AG08396 (cell line): ENCODE data around the gene FYN.
"Not testable (repeated sequence)": the region's sequence is repeated elsewhere in the genome, so short reads cannot be mapped to it uniquely, and the experiment has no call there.

Experiments used
- DNase-seq: peaks from one replicate; pipeline ENCODE4 v3.0.0; 2012; ENCODE audit warnings: low spot score, mixed read lengths

Gene FYN

DNA sequence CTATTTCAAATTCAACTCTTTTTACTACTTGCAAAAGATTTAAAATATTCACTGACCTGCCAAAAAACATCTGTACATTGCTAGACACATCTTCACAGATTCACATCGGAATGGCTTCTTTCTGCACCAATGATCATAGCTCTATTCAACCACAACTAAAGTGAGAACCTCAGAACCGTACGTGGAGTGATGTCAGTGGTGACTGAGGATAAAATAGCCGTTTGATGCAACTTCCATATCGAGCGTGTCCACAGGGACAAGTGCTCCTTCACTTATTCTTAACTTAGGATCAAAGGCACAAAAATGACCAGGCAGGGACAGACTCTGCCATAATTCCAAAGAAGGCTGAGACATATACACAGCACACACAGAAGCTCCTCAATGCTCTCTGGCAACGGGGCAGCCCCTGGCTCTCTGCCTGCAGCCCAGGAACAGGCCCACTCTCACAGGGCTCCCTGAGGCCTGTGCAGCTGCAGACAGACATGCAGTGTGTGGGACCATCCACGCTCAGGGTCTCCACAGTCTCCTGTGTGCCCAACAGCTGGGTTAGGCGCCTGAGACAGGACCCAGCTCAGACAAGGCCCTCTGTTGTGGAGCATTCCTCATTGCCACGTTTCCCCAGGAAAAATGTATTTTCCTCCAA, 22.8 kb downstream of the FYN start:
- DNase-seq: no peak

DNA sequence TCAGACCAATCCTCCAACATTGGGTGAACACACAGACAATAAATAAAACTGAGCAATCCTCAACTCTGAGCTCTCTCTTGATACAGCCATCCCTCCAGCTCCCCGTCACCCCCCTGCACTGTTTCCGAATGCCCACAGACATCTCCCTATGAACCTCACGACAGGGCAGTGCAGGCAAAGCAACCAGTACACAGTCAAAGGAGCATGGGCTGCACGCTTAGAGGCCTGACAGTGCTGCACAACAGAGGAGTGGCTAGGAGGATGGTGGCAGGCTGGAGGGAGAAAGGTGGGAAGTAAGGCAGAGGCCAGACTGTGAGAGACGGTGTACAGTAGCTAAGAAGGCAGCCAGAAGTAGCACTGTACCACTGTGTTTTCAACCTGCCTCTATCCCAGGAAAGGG, 24.0 kb downstream of the FYN start:
- DNase-seq: no peak

DNA sequence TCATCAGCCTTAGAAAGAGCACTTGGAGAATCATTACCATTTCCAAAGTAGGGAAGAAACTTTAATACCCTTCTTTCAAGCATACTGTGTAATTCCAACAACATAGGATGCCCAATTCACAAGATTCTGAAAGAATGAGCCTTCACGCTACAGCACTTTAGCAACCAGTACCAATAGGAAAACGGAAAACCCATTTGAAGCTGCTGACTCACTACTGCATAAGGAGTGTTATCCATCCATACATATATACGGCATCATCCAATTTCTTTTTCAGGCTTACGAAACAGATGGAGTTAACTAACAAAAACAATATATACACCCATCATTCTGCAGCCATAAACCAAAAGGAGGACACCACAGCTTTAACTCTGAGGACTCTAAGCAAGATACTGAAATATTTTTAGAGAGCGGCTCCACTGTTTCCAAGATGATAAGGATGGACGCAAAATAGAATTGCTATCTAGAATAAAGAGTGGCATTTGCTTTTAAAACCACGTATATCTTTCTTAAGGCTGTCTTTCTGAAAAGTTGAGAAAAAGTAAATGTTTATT, 24.9 kb downstream of the FYN start:
- DNase-seq: no peak

DNA sequence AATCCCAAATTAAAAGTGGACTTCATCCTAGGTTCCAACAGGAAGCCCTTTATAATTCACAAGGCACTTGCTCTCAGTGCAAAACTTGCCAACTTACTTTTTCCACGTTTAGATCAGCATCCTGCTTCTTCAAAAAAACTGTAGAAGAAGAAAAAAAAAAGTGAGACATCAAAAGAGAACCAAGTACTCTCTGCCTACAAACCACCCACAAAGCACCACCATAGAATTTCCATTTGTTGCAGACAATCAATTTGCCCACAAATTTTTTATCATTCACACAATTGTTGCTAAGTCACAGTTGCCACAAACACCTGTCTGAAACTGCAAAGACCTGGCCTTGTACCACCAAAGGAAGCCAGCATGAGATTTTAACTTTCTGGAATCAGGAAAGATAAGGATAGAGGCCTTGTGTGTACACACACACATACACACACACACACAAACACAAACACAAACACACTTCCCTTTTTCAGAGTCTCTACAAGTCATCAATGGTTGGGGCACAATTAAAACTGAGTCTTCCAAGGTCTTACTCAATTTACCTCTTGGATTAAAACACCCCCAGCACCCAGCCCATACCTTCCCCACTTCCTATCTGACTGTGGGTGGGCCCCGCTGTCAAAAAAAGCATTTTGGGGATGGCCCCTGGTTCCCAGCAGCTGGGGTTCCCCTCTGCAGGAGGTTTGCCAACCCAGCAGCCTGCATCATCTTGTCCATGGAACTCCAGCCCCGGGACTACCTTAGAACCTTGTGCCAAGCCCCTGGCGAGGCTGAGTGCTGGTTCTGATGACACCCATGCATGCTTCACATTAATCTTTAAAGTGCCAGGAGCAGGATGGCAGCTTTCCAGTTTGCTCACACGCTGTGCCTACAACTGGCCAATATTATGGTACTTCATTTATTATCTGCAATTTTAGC, 26.5 kb downstream of the FYN start:
- no peak for DNase-seq

DNA sequence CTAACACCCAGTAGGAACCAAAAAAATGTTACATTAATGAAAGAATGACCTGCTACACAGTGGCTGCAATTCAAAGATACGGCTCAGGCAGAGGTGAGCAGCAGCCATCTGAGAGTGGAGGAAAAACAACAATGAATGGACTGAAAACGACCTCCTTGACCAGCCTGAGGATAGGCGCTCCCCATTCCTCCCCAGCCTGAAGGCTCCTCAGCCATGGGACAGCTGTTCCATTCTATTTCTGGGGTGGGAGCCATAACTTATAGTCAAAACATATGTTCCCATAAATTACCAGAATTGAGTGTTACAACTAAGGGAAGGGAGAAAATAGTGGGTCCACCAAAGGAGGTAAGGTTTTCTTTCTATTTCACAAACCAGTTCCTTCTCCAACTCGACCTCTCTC, 27.2 kb downstream of the FYN start:
- DNase-seq: no peak

DNA sequence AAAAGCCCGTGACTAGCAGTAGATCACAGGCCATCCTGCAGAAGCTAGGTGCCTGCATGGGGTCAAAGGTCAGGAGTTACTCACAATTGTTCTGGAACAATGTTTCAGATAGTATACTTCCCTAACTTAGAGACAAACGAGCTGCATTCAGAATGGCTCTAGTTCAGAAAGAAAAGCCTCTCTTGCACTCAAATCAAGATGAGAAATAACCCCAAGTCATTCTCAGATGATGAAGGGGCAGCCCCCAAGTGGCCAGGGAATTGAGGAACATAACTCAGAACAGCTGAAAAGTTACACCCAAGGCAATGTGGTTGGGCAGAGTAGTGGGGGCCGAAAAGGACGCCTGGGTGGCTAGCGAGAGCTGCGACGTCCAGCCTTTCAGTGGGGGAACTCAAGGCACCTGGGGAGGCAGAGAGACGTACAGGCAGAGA, 27.8 kb downstream of the FYN start:
- no peak for DNase-seq

DNA sequence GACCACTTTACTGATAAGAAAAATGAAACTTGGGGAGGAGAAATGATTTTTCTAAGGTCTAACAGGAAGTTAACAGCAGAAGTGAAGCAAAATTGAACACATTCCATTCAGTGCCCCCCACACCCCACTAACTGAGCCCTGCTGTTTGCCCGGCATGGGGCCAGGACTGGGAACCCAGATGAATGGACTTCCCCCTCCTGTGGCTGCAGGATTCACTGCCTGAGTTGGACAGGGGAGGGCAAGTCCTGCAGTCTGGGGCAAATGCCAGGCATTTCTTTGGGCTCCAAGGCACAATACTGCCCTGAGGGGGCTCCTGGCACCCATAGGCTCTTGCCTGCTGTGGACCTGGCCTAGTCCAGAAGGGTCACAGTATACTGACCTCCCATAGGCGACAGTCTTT, 28.3 kb downstream of the FYN start:
- DNase-seq: no peak

DNA sequence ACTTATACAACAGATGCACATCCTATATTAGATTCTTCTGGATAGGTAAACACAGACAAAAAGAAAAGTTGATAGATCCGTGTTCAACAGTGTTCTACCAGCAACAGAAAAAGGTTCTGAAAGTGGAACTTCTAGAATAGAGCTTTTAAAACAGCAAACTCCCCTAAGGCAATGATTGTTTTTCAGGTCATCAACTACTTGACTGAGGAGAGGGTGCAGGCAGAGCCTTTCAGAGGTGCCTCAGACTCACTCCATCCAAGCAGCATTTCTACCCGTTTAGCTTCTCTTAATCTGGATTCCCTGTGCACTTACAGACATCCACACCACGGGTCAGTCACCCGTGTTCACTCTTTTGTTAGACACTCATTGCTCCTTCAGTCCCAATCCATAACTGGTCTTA, 28.9 kb downstream of the FYN start:
- no peak for DNase-seq

DNA sequence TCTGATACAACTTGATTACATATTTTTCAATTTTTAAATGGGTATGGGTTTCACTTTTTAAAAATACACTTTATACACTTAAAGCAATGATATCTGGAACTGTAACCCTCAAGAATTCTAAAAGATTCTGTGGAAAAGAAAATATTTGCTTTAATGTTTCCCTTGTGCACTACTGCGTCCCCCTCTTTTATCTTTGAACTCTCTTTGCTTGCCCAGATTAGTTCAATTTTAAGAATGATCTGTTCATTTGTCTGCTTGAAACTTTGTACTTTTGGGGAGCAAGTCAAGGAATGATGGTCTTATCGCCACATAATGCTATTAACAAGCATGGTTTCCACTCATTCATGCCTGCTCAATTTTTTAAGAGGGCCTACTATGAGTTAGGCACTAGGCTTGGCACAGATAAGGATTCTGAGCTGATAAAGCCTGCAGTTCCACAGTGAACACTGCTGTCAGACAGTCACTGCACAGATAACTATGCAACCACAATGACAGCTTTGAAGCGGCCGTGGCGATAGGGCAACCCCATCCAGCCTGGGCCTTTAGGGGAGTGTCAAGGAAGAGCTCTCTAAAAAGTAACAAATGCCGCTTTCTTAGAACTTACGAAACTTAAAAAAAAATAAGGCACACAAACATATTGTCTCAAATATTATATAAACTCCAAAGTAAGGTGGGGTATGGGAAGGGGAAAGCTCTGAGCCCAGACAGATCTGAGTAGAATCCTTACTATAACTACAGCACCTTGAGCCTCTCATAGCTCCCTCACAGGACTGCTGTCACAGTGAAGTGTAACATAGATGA, 29.7 kb downstream of the FYN start:
- no peak for DNase-seq

DNA sequence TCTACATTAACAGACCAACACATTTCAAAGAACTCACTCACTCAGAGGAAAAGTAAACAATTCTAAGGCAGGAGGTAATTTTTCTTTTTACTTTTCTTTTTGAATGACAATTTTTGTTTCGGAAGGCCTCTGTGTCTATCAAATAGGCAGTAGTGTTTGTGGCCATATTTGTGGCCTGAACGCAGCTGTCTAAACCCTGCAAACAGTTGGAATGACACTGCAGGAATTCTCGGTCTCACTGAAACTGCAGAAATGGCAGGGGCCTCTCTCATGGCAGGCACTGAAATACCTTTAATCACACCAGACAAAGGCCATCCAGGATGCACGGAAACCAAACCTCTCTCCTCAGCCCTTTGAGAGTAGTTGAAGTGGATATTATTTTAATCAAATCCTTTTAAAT, 30.4 kb downstream of the FYN start:
- DNase-seq: peak; percentile 27

DNA sequence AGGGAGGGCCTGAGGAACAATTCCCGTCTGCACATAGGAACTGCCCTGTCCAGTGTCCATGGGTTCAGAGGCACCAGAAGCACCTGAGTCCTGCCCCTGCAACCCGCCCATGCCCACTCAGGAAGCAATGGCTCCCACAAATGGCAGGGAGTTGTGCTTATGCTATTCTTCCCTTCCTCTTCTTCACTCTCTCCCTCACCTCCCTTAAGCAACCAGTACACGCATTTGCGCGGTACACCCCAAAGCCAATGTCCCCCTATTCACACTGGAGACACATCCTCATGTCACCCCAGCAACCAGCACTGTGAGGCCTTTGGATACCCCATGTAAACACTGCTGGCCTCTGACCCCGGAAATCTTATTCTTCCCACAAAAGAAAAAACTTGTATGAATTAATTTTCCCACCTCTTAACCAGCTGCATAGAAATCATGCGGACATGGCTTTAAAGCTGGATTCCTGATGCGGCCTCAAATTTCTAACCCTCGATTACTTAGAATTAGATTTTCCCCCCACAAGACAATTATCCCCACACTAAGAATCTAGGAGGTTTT, 30.9 kb downstream of the FYN start:
- DNase-seq: no peak

DNA sequence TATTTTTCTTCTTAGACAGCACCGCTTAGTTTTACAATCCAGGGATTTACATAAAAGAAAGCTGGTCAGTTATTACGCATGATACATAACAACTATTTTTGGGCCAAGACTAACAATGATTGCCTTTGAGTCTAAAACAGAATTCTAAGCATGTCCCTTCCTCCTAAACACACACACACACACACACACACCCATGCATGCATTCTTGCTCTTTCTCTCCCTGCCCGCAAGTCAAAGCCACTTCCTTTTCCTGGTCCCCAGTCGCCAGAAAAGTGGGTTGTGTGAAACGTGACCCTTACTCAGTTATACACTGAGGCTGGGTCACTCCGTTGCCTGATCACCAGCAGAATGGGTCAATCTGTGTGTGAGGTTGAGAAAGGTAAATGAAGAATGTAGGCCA, 31.4 kb downstream of the FYN start:
- peak; percentile 15 for DNase-seq

DNA sequence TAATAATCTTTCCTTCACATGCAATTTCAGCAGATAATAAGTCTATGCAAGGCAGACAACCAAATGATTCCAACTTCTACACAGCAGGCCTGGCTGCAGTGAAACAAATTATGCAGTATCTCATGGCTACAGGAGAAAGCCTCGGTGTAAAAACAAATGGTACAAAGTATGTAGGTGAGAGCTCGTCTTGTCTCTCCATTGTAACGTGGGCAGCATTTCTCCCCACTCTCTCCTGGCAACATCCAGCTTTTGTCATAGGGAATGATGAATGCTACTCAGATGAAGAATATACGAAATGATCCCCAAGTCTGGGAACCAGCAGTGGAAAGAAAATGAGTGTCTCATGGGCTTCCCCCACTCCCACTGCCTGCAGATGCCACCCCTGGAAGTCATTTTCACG, 32.4 kb downstream of the FYN start:
- no peak for DNase-seq

DNA sequence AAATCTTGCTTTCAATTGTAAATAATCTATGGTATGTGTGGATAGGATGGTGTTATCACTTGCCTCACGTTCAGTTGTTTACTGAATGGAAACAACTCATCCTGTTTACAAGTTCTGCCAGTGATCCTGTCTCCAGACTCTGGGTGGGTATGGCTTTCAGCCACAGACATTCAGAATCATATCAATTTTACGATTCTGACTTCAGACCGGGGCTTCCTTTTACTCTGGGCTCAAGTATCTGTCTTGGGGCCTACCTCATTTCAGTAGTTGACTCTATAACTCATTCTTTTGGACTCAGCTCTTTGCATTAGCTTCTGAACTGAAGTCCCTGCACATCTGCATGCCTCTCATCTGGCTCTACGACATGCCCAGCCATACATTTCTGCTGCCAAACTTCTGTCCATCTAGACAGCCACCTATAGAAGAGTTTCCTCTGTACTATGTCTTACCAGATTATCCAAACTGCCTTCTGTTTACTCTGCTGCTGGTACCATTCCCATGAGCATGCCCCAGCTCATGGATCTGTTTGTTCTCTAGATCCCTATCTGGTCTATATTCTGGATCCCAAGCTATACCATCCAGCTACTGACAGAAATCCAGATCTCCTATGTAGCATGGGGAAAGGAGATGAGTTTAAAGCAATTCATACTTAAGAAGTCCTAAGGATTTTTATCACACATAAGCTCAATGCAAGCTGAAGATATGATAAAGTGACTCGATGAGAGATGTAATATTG, 34.3 kb downstream of the FYN start:
- no peak for DNase-seq

DNA sequence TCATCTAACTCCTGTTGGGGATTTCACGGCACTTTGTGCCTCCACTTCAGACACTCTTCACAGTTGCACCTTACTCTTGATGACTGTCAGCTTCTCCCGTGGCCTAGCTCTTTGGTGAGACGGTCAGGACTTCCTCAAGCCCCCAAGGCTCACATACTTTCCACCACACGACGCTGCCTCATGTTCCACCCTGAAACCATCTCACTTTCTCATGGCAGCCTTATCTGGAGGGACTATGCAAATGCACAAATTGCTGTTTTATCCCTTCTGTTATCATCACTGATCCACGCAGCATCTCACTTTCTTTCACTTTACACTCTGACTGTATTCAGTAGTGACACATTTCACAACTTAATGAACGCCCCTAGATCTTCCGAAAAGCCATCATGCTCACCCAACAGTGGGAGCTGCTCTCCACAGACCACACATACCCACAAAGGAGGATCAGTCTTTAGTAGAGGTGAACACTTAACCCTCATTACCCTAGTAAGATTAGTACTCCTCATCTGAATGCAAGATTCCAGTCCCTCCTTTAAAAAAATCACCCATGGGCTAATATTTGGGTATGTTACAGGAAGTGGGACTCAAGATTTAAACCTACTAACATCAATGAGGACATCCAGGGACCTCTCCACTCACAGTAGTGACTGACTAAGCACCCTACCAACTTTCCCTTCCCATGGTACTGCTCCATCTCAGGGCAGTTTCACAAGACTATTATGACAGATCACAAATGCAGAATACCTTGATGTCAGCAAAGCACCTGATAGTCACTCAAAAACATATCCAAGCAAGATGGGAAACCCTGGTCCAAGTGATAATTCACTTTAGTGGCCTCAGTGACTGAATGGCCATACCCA, 35.4 kb downstream of the FYN start:
- no peak for DNase-seq

DNA sequence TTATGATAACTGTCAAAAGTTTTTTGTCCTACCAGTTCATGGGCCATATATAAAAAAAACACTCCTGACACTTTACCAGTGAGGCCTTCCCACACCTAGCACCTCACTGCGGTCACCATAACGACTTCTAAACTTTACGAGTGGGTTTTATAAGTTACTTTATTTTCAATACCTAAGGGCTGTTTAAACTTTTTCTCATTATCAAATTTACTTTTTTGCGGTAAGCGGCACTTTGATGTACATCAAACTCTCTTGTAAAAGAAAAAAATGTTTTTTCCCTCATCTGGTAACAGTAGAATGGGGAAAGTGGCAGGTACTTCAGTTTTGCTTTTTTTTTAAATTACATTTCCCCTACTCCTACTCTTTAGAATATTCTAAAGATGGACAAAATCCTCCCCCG, 36.2 kb downstream of the FYN start:
- no peak for DNase-seq

DNA sequence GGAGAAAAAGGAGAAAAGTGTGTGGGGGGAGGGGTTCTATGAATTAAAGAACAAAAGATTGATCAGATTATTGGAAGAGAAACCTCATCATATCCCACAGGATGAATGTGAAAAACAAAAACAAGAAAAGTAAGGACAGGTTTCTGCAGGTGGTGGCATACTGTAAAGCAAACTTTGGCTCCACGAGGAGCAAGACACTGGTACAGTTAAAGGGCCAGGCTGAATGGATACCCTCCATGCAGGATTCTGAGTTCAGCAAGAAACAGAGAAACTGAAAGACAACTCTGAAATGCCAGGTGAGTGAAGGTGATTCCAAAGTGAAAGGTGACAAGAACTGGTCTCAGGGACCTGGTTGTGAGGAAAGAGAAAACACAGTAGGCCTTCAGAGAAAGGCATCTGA, 37.4 kb downstream of the FYN start:
- DNase-seq: no peak

DNA sequence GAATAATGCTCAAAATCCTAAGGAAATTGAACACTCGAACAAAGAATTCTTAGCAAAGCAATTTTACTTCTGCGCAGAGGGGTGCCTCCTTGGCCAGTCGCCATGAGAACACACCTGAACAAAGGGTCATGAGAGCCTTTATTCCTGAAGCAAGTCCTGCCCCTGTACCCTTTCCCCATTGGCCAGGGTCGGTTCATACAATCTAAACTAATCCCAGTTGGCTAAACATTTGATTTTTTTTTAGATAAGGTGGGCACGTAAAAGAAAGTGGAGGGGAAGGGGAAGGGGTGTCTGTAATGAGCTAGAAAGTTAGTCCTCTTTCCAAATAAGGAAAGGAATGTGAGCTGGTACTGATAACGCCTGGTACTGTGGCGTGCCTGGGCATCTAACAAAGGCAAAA, 37.9 kb downstream of the FYN start:
- DNase-seq: not testable (repeated sequence)

DNA sequence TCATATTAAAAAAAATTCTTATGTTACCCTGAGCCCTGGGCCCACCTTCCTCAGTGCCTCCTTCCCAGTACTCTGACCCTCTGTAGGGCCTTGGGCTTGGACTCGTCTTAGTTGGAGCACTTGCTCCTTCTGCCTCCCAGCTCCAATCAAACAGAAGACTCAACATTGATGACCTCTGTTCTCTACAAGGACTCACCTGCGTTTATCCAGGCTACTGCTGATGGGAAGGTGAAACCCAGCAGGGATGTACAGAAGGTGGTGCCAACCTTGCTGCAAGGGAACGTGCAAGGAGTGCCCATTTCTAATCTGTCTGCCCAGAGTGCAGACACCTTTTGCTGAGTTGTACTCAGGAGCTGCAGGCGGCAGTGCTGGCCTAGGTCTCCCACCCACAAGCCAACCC, 38.9 kb downstream of the FYN start:
- DNase-seq: no peak

DNA sequence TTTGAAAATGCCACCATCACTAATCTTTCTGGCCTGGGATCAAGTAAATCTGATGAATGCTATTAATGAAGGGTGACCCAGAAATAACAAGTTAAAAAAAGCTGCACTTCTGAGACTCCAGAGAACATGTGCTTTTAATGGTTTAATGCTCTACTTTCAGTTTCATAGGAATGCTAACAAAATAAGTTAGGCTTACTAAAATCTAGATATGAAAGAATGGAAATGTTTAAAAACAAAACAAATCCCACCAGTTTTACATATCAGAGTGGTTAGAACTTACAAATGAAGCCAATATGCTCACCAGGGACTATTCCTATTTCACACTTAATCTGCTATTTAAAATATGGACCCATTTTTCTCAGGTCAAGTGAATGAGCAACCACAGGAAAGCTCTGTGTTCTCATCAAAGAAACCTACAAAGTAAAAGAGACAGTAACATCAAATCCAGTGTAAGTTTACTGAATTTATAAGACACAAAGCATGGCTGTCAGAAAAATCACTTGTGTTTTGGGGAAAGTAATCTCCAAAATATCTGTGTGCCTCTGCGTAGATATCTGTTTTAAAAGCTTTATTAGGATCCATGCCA, 40.3 kb downstream of the FYN start:
- no peak for DNase-seq
